ES-I3 (cell line): ENCODE results near the gene SAMD8.
A peak's percentile ranks its signal among the peaks of the same experiment; 100 is the strongest.
"Not testable (repeated sequence)": the region's sequence is repeated elsewhere in the genome, so short reads cannot be mapped to it uniquely, and the experiment has no call there.

ENCODE experiments used
- H3K36me3 ChIP-seq: 2 replicates; pipeline ENCODE4 v1.6.1; 2013; ENCODE audit warnings: mild to moderate bottlenecking, low read length, control low read depth, moderate library complexity; ENCODE audit not compliant: insufficient read depth
- H3K4me1 ChIP-seq: 2 replicates; pipeline ENCODE4 v1.6.1; 2013; ENCODE audit warnings: mild to moderate bottlenecking, control low read depth, low read length; ENCODE audit not compliant: insufficient read depth
- H3K9ac ChIP-seq: 2 replicates; pipeline ENCODE4 v1.6.1; 2013; ENCODE audit warnings: low read depth, mild to moderate bottlenecking, low read length, moderate library complexity
- H3K9me3 ChIP-seq: 2 replicates; pipeline ENCODE4 v1.6.1; 2013; ENCODE audit warnings: mild to moderate bottlenecking, low read length, moderate library complexity; ENCODE audit not compliant: control insufficient read depth, insufficient read depth

SAMD8 gene

GRCh38 chr10:75097666-75098285 lies 13.7 kb upstream of the SAMD8 start:
- H3K9ac ChIP-seq, result no peak overlapping the region
- peaks cover 11% of the 10 kb centered on the region; the same call in 1 of the 2 replicates for H3K4me1 ChIP-seq
- no peaks in the 10 kb centered on the region for H3K36me3 ChIP-seq
- H3K9me3 ChIP-seq, result no peaks in the 10 kb centered on the region

GRCh38 chr10:75098902-75099673 lies 12.4 kb upstream of the SAMD8 start:
- H3K4me1 ChIP-seq, result peaks cover 15% of the 10 kb centered on the region; the same call in 1 of the 2 replicates
- no peaks in the 10 kb centered on the region for H3K9me3 ChIP-seq

DNA sequence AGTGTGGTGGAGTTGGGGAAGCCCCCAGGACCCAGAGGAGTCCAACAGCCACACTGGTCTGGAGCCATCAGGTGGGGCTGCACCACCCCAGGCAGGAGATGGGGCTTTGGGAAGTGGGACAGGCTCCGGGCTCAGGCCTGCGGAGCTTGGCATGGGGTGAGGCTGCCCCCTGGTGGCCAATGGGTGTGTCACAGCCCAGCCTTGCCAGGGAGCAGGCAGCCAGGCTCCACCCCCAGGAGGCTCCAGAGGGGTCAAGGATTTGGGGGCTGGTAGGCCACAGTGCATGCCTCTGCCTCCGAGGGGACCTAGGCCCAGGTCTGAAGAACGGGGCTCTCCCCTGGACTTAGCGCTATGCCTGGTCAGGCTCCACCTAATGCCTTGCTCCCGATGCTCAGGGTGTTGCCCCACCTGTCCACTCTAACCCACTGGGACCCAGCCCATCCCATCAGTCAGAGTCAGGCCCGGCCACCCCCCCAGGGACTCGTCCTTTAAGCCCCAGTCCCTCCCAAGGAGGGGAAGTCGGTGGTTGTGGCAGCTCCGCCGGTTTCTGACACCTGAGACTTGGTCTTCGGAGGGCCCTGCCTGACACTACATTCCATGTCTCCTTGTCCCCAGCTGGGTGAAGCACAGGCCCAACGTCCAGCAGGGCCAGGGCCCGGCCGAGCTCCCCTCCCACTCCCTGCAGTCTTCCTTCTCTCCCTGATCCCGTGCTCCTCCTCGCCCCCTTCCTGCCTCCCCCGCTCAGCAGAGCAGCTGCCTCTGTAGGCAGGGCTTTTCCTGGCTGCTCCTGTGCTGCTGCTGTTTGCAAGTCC lies 11.3 kb upstream of the SAMD8 start:
- Histone ChIP-seq H3K9ac (peak overlapping the region; percentile 24; the same call in 1 of the 2 replicates), H3K9me3 (no peaks in the 10 kb centered on the region)

More at GRCh38 chr10:75098902-75099673, 12.4 kb upstream of the SAMD8 start:
- Histone ChIP-seq H3K9ac (no peak overlapping the region), H3K36me3 (no peaks in the 10 kb centered on the region)

DNA sequence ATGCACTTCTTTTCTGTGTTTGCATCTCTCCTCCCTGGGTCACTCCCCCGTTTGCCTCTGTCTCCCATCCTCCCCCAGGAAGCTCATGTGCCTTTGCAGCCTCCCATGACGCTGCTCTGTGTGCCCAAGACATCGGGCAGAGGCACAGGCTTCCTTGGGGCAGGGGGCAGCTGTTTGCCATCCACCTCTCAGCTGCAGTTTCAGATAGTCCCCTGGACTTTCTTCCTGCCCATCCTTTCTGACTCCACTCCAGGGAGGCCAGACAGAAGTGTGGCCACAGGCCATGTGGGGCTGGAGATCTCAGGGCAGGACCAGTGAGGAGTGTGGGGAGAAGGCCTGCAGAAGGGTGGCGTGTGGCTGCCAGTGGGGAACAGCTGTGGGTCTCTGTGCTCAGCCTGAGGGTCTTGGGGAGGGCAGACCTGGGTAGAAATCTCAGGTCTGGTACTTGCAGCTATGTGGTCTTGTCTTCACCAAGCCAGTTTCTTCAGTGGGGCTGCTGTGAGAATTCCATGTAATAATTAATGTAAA lies 10.6 kb upstream of the SAMD8 start:
- peaks cover 24% of the 10 kb centered on the region; the same call in 1 of the 2 replicates for H3K4me1 ChIP-seq
- no peaks in the 10 kb centered on the region for H3K9me3 ChIP-seq
- peak overlapping the region; percentile 24; the same call in 1 of the 2 replicates for H3K9ac ChIP-seq
- no peaks in the 10 kb centered on the region for H3K36me3 ChIP-seq

More for the DNA sequence above, 11.3 kb upstream of the SAMD8 start:
- Histone ChIP-seq H3K36me3 (no peaks in the 10 kb centered on the region), H3K4me1 (peaks cover 18% of the 10 kb centered on the region; the same call in 1 of the 2 replicates)

- no peak overlapping the region for H3K9ac ChIP-seq
These were observed 9.8 kb upstream of the SAMD8 start for GRCh38 chr10:75101416-75102251.

DNA sequence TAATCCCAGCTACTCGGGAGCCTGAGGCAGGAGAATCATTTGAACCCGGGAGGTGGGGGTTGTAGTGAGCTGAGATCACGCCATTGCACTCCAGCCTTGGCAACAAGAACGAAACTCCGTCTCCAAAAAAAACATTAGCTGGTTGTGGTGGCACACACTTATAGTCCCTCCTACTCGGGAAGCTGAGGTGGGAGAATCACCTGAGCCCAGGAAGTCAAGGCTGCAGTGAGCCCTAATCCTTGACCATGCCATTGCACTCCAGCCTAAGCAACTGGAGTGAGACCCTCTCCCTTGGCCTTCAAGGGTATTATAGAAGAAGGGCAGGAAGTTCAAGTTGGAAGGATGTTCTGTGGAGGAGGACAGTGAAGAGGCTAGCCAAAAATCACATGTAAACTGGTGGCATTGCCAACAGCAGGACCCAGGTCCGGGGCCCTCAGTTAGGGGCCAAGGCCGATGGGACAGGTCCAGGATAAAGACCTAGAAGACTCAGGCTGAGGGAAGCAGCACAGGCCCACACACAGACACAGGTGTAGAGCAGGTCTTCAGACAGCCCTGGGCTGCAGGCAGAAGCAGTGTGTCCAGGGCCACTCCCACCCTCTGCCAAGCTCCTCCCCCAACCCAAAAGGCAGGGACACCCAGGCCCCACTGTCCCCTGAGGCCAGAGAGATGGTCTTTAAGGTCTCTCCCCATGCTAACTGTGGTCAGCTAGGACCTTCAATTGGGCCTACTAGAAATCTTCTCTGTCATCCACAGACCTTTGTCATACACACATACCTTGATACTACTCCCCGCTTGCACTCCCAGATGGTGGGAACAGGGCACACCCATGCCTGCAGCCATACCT lies 8.4 kb upstream of the SAMD8 start:
- Histone ChIP-seq H3K4me1 (peaks cover 31% of the 10 kb centered on the region), H3K36me3 (no peaks in the 10 kb centered on the region), H3K9me3 (no peaks in the 10 kb centered on the region), H3K9ac (no peak overlapping the region)

More at GRCh38 chr10:75101416-75102251, 9.8 kb upstream of the SAMD8 start:
- Histone ChIP-seq H3K36me3 (no peaks in the 10 kb centered on the region), H3K9me3 (no peaks in the 10 kb centered on the region), H3K4me1 (peaks cover 27% of the 10 kb centered on the region)

DNA sequence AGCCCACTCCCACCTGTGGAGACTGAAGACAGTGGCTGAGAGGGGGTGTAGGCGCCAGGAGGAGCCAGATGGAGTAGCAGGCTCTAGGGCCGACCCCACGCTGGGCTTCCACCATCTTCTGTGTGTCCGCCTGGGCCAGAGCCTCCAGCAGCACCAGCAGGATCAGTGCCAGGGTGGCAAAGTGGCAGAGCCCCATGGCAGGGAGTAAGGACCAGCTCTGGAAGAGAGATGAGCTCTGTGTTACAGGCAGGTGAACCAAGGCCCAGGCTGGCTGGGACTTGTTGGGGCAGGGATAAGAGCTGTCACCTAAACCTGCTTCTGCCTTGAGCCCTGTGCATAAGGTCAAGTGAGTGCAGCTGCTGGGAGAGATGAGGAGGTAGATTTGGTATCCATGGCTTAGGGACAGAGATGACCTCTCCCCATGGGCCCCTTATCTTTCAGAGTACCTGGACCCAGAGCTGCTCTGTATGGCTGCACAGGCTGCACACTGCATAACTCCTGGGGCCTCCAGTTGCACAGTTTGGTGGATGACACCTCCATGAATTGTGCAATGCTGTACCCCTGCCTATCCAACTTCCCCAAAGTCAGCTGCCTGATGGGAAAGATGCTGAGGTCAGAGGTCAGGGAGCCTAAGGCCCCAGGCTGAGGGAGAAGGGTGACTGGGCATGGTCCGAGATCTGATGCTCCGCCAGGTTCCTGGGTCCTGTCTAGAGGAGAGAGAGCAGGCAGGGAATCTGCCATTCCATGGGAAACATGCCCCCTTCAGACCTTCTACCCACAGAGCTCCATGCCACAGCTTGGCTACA lies 7.4 kb upstream of the SAMD8 start:
- Histone ChIP-seq H3K36me3 (no peaks in the 10 kb centered on the region), H3K9ac (no peak overlapping the region)

GRCh38 chr10:75104842-75105241 lies 6.6 kb upstream of the SAMD8 start:
- peaks cover 38% of the 10 kb centered on the region for H3K4me1 ChIP-seq
- no peaks in the 10 kb centered on the region for H3K36me3 ChIP-seq
- H3K9ac ChIP-seq, result no peak overlapping the region
- H3K9me3 ChIP-seq, result no peaks in the 10 kb centered on the region

More for the DNA sequence above, 7.4 kb upstream of the SAMD8 start:
- H3K4me1 ChIP-seq, result peaks cover 38% of the 10 kb centered on the region
- no peaks in the 10 kb centered on the region for H3K9me3 ChIP-seq

DNA sequence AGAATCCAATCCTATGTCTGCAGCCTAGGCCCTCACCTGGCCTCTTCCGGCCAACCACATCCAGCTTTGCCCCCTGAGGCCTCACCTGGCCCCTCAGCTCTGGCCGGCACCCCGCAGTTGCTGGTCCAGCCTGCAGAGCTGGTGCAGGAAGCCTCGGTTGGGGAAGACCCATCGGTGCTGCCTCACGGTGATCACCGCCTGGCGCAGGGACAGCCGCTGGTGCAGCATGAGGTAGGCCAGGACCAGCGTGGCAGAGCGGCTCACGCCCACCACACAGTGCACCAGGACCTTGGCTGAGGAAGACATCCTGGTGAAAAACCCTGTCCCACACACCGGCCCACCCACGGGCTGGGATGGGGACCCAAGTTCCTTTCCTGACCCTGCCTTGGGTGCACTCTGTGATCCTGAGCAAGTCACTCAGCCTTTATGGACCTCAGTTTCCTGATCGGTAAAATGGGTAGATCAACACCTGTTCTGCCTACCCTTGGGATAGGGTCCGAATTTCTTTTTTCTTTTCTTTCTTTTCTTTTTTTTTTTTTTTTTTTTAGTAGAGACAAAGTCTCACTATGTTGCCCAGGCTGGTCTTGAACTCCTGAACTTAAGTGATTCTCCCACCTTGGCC lies 5.8 kb upstream of the SAMD8 start:
- Histone ChIP-seq H3K4me1 (peaks cover 32% of the 10 kb centered on the region), H3K9ac (0 out of 2 replicates have a peak overlapping the region, but pooled peaks have one; percentile 7), H3K36me3 (no peaks in the 10 kb centered on the region), H3K9me3 (no peaks in the 10 kb centered on the region)

DNA sequence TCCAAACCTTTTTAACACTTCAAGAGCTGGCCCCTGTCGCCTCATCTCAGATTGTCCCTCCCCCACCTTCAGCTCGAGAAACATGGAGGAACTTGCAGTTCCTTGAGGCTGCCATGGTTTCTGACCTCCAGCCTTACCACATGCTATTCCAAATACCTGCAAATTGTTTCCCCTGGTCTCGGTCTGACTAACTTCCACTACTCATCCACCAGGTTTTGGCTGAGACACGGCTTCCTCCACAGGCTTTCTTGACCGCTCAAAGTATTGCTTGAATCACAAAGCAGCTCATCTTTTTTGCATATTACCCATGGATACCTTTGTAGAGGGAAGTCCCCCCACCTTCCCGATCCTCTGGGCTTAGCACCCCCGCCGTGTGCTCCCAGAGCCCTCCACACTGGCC lies 5.2 kb upstream of the SAMD8 start:
- peaks cover 27% of the 10 kb centered on the region for H3K4me1 ChIP-seq

GRCh38 chr10:75106891-75107290 lies 4.6 kb upstream of the SAMD8 start:
- H3K9me3 ChIP-seq, H3K9ac ChIP-seq, H3K36me3 ChIP-seq: not testable (repeated sequence)
- peaks cover 27% of the 10 kb centered on the region for H3K4me1 ChIP-seq

More for the DNA sequence above, 5.2 kb upstream of the SAMD8 start:
- Histone ChIP-seq H3K36me3 (no peaks in the 10 kb centered on the region), H3K9me3 (no peaks in the 10 kb centered on the region), H3K9ac (0 out of 2 replicates have a peak overlapping the region, but pooled peaks have one; percentile 7)
